GM13977 (cell line): ENCODE measurements around the gene TRUB1.

ENCODE experiments used
- DNase-seq: peaks from one replicate; pipeline ENCODE4 v3.0.0; 2012; ENCODE audit warnings: low spot score
- in situ Hi-C: fragments of 300-500 bp; cut with MboI; formaldehyde crosslinking; loops from one replicate; pipeline ENCODE4 v1.12.0; 2022; ENCODE audit warnings: low sequenced_read_pairs, low pct_unique_long_range_greater_than_20kb, mixed read lengths, inconsistent platforms; ENCODE audit not compliant: unreplicated experiment
- TF ChIP-seq, protein P1 (sequence below): IDR thresholded peaks from 2 replicates; pipeline ENCODE4 v1.5.1; 2012; ENCODE audit warnings: mild to moderate bottlenecking, control low read depth; ENCODE audit not compliant: insufficient read depth; ENCODE audit errors: extremely low read depth, missing control alignments

TRUB1 gene

DNA sequence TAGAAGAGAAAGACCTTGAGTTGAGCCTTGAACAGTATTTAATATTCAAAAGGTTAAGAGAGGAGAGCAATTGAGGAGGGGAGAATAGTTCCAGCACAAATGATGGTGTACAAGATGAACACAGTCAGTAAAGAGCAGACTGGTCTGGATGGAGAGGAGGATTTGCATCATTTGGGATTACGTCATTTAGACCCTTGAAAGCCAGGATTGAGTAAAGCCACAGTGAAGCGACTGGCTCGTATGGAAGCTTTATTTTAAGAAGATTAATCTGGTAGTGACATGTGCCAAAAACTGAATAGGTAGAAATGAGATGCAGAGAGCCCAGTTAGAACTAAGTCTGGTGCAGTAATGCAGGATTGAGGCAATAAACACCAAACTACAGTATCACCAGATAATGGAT, 52.6 kb downstream of the TRUB1 start:
- in situ Hi-C loops: no loop called here

DNA sequence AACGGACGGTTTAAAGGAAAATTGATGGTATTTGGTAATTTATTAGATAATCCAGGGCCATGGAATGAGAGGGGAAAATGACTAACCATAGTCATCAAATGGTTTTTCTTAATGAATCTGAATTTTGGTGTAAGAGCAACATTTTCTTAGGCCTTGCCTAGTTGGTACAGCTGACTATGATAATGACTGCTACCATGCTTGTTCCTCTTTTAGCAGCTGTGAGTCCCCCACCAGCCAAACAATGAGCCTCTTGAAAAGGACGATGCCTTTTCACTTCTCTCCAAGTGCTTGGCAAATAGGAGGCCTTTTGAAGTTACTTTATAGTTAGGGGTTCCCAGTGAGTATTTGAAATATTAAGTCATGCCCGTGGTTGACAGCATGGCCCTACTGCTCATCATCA, 53.0 kb downstream of the TRUB1 start:
- TF ChIP-seq, protein P1, sequence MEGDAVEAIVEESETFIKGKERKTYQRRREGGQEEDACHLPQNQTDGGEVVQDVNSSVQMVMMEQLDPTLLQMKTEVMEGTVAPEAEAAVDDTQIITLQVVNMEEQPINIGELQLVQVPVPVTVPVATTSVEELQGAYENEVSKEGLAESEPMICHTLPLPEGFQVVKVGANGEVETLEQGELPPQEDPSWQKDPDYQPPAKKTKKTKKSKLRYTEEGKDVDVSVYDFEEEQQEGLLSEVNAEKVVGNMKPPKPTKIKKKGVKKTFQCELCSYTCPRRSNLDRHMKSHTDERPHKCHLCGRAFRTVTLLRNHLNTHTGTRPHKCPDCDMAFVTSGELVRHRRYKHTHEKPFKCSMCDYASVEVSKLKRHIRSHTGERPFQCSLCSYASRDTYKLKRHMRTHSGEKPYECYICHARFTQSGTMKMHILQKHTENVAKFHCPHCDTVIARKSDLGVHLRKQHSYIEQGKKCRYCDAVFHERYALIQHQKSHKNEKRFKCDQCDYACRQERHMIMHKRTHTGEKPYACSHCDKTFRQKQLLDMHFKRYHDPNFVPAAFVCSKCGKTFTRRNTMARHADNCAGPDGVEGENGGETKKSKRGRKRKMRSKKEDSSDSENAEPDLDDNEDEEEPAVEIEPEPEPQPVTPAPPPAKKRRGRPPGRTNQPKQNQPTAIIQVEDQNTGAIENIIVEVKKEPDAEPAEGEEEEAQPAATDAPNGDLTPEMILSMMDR: no peak
- DNase-seq: no peak
- in situ Hi-C loops: no loop called here

More for the DNA sequence above, 52.6 kb downstream of the TRUB1 start:
- no peak for DNase-seq
- TF ChIP-seq, protein P1: no peak

DNA sequence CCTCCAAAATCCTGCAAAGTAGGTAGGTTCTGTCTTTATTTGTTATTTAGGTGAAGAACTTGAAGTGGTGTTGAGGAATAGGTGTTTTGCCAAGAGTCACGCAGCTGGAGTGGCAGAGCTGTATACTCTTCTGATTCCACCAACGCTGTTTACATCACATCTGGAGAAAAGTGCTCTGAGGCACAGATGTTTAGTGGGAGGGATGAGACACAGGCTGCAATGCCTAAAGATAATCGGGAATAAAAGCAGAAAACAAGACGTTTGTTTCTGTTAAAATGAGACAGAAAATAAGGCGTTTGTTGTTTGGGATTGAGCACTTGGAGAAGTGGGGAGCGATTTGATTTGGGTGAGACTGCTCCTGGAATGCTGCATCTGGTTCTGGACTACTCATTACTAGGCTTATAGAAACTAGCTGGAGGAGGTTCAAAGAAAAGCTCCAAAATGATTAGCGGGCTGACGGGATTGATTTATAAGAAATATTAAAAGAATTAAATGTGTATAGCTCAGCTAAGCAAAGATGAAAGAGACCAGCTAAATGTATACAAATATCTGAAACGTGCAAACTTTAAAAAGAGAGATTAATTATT, 54.3 kb downstream of the TRUB1 start:
- in situ Hi-C loops: no loop called here
- TF ChIP-seq, protein P1: no peak
- no peak for DNase-seq

DNA sequence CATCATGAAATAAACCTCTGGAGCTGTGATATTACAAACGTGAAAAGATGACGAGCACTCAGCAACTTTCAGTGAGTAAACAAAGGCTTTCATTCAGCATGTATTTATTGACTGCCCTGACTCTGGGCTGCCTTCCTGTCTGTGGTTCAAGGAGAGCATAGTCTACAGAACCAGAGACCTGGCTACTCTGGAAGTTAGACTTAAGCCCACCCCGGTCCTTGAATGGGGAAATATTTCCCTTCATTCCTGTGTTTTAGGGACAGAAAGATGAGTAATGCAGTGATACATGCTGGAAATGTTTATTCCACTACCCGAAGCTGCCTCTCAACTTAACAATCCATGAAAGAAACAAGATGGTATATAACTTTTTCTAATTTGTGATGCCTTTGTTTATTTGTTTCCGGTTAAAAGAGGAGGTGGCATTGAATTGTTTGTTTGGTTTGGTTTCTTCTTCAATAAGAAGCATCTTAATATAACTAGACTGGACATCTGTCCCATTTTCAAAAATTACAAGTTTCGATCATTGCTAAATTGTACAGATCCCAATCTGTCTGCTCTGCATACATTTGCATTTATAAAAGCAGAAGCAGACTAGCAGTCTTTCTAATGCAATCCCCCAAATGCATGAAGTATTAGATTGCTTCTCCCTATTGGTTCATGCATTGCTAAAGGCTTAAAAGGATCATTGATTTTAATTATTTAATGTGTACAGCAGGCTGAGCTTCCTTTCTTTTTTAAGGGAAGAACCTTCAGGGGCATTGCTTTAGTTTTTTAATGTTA, 57.7 kb downstream of the TRUB1 start:
- TF ChIP-seq, protein P1: no peak
- in situ Hi-C loops: no loop called here
- DNase-seq: no peak

DNA sequence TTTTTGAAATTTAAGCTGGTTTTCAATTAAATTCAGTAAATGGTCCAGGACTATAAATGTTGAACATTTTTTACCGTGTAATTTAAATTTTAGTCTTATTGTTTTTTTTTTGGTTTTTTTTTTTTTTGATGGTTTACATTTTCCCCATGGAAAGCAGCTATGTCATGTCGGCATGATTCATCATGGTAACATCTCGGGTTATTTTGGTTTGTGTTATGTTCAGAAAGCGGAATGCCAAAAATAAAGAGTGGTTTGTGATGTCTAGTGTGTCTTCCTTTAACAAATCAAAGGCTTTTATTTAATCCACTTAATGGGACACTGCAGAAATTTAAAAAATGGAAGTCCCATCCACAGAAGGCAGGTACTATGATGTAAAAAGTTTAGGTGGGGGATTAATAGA, 58.5 kb downstream of the TRUB1 start:
- in situ Hi-C loops: no loop called here
- TF ChIP-seq, protein P1: no peak

DNA sequence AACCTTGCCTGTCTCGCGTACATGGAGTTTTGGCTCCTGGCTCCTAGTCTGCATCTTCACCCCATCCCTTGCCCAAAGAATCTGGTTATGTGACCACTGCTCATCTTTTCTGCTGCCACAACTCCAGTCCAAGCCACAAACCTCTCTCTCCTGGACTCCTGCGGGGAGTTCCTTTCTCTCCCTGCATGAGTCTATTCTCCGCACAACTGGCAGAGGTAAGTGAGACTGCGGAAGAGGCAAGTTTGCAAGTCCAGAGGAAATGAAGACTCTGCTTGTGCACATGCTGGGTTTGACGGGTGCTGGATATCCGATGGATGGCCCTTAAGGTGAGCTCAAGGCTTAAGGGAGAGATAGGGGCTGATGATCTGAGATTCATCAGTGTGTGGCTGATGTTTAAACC, 61.0 kb downstream of the TRUB1 start:
- DNase-seq: no peak
- TF ChIP-seq, protein P1: no peak
- in situ Hi-C loops: no loop called here

More for the DNA sequence above, 58.5 kb downstream of the TRUB1 start:
- no peak for DNase-seq
